TTC549 (cell line): ENCODE data around the gene IFNA13.
"Not testable (repeated sequence)": the region's sequence is repeated elsewhere in the genome, so short reads cannot be mapped to it uniquely, and the experiment has no call there.

Source experiments
- FAIRE-seq: peaks from 2 replicates; lab custom pipeline; 2012; peaks lifted over from hg19 to GRCh38; lab: Jason Lieb, UNC

The IFNA13 gene

GRCh38 chr9:21367957-21368356, at the start of gene IFNA13:
TSS of gene IFNA13 (minus strand) at chr9:21368057. CDS start at chr9:21368010, 47 bp downstream.
- no peak for FAIRE-seq

GRCh38 chr9:21415493-21416267, 47.8 kb upstream of the IFNA13 start:
- no peak for FAIRE-seq

- no peak for FAIRE-seq
These were observed 46.5 kb upstream of the IFNA13 start for GRCh38 chr9:21414220-21414940.

- FAIRE-seq: no peak
These were observed 45.8 kb upstream of the IFNA13 start for GRCh38 chr9:21413624-21414023.

- no peak for FAIRE-seq
These were observed 45.3 kb upstream of the IFNA13 start for GRCh38 chr9:21413151-21413550.

GRCh38 chr9:21412107-21412506, 44.2 kb upstream of the IFNA13 start:
- no peak for FAIRE-seq

- FAIRE-seq: no peak
These were observed 41.0 kb upstream of the IFNA13 start, which contains the start of gene IFNA8 for GRCh38 chr9:21408817-21409216. TSS of gene IFNA8 (plus strand) at chr9:21409117. CDS start at chr9:21409177, 60 bp downstream.

- no peak for FAIRE-seq
These were observed 36.3 kb upstream of the IFNA13 start for GRCh38 chr9:21404146-21404545.

GRCh38 chr9:21402386-21403251, 34.8 kb upstream of the IFNA13 start:
- no peak for FAIRE-seq

GRCh38 chr9:21399956-21400355, 32.1 kb upstream of the IFNA13 start:
- no peak for FAIRE-seq

- FAIRE-seq: no peak
These were observed 31.2 kb upstream of the IFNA13 start for GRCh38 chr9:21398955-21399489.

GRCh38 chr9:21395778-21396717, 28.2 kb upstream of the IFNA13 start:
- FAIRE-seq: no peak

- FAIRE-seq: no peak
These were observed 24.4 kb upstream of the IFNA13 start for GRCh38 chr9:21392270-21392669.

GRCh38 chr9:21385131-21385670, 17.3 kb upstream of the IFNA13 start, which contains the start of gene IFNA2:
TSS of gene IFNA2 (minus strand) at chr9:21385398. CDS start at chr9:21385329, 69 bp downstream.
- no peak for FAIRE-seq

- no peak for FAIRE-seq
These were observed 15.8 kb upstream of the IFNA13 start for GRCh38 chr9:21383627-21384026.

- FAIRE-seq: no peak
These were observed 13.8 kb upstream of the IFNA13 start for GRCh38 chr9:21381448-21382339.

GRCh38 chr9:21371467-21371866, 3.6 kb upstream of the IFNA13 start:
- not testable (repeated sequence) for FAIRE-seq

GRCh38 chr9:21367169-21367568, 688 bp downstream of the IFNA13 start:
- not testable (repeated sequence) for FAIRE-seq

- no peak for FAIRE-seq
These were observed 5.6 kb downstream of the IFNA13 start for GRCh38 chr9:21362287-21362686.
